GM19324 (cell line): Measurements from ENCODE around the gene PREX1.
"Not testable (repeated sequence)": the region's sequence is repeated elsewhere in the genome, so short reads cannot be mapped to it uniquely, and the experiment has no call there.

Experiments used
- ATAC-seq: cut with Tn5 transposase; IDR thresholded peaks from one replicate; pipeline ENCODE4 v1.9.1; 2021; ENCODE audit warnings: mild to moderate bottlenecking, moderate library complexity; ENCODE audit not compliant: unreplicated experiment, low FRiP score

Gene PREX1

DNA sequence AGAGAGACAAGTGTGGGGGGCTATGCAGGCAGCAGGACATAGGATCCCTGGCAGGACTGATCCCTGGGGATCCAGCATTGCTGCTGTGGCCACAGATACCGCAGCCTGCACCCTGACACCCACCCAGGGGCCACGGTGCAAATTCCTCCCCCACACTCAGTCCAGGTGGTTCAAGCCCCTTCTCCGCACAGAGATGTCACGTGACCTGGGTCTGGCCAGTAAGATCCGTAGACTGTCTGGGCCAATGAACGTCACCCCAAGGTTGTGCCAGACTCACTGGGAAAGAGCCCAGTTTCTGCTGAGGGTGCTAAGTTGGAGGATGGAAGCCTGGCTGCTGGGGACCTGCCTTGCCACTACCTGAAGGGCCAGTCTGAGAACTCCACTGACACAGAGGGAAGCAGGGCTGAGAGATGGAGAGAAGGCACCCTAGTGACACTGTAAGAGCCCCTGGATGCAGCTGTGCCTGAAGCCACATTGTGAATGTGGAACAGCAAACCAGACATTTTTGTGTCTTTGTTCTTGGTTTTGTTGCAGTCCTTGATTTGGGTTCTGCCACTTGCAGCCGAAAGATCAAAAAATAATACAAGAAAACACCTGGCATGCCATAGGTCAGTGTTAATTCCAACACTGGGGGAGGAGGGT is 228.6 kb downstream of the PREX1 start:
- no peak for ATAC-seq

GRCh38 chr20:48598303-48598941 is 229.4 kb downstream of the PREX1 start:
- not testable (repeated sequence) for ATAC-seq

DNA sequence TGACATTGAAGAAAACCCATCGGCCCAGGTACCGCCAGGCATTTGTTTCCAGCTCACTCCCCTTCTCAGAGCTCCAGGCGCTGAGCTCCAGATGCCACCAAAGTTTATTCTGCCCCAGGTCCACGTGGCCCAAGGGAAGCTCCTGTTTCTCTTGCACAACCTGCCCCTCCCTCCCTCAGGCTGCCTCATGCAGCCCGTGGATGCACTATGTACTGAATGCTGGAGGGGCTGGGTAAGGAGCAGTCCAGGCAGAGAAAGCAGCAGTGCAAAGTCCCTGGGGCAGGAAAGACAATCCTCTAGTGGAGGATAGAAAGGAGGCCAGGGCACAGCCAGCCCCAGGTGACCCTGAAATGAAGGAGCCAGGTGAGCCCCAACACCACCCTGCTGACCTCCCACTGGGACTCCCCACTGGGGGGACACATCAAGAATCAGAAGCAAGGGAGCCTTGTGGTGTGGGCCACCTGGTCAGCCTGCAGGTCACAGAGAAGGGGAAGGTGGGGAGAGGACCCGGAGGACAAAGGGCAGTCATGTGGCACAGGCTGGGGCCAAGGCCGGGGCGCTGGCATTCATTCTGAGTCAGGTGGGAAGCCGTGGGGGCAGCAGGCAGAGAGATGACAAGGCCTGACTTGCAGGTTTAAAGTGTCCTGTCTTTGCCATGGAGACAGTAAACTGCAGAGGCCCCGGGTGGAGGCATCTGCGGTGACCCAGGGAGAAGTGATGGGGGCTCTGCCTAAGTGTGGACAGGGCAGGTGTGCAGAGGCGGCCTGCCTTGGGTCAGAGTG is 230.1 kb downstream of the PREX1 start:
- ATAC-seq, result no peak

DNA sequence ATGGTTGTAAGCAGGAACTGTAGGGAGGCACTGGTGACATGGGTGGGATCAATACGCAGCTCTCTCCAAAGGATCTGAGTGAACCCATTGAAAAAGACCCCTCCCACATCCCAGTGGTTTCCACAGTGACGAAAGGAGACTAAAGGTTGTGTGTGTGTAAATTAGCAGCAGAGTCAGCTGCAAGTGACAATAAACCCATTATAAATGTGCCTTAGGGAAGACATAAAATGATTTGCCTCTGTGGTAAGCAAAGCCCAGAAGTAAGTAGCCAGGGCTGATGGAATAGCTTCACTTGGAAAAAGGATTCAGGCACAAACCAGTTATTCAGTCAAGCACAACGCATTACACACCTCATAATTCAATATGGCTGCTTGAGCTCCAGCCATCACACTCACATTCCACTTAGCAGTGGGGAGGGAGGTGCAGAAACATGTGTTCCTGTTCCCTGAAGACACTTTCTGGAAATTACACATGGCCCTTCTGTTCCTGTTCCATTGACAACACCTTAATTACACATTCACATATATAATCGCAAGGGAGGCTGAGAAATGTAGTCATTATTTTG is 231.4 kb downstream of the PREX1 start:
- ATAC-seq, result no peak

- no peak for ATAC-seq
Observed at GRCh38 chr20:48595495-48596333, 232.1 kb downstream of the PREX1 start.

DNA sequence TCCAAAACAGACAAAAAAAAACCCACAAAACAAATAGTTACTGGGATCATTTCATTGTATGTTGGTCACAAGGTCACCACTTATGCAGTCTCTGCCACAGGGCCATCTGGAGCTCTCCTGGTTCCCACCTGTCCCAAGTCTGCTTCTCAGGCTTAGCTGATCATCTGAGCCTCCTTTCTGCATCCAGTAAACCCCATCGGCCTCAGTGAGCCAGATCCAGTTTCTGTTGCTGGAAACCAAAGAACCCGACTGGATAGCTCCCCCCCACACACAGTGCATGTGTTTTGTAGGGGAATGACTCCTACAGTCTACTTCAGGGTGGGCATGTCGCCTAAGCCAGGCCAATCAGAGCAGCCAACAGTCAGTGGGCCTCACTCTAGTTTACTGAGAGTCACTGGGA is 233.3 kb downstream of the PREX1 start:
- ATAC-seq, result no peak

GRCh38 chr20:48592107-48592940 is 235.5 kb downstream of the PREX1 start:
- no peak for ATAC-seq

GRCh38 chr20:48586730-48587129 is 241.1 kb downstream of the PREX1 start:
- ATAC-seq, result no peak

GRCh38 chr20:48585061-48585870 is 242.5 kb downstream of the PREX1 start:
- no peak for ATAC-seq

- ATAC-seq, result no peak
Observed at GRCh38 chr20:48584391-48585060, 243.3 kb downstream of the PREX1 start.

DNA sequence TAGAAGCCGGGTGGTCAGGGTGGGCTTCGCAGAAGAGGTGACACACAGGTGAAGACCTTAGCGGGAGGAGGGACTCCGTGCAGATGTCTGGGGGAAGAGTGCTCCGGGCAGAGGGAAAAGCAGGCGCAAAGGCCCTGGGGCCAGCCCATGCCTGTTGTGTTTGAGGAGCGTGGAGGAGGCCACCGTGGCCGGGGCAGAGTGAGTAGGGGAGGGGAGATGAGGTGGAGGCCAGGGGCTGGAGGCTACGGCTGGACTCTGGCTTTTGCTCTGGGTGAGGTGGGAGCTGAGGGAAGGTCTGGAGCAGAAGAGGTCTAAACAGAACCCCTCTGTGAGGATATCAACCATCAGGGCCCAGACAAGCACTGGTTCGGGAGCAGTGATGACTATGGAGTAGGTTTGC is 244.0 kb downstream of the PREX1 start:
- no peak for ATAC-seq

- ATAC-seq, result no peak
Observed at GRCh38 chr20:48583171-48583570, 244.6 kb downstream of the PREX1 start.

GRCh38 chr20:48582673-48582985 is 245.2 kb downstream of the PREX1 start:
- no peak for ATAC-seq

- ATAC-seq, result no peak
Observed at GRCh38 chr20:48581167-48581566, 246.6 kb downstream of the PREX1 start.

DNA sequence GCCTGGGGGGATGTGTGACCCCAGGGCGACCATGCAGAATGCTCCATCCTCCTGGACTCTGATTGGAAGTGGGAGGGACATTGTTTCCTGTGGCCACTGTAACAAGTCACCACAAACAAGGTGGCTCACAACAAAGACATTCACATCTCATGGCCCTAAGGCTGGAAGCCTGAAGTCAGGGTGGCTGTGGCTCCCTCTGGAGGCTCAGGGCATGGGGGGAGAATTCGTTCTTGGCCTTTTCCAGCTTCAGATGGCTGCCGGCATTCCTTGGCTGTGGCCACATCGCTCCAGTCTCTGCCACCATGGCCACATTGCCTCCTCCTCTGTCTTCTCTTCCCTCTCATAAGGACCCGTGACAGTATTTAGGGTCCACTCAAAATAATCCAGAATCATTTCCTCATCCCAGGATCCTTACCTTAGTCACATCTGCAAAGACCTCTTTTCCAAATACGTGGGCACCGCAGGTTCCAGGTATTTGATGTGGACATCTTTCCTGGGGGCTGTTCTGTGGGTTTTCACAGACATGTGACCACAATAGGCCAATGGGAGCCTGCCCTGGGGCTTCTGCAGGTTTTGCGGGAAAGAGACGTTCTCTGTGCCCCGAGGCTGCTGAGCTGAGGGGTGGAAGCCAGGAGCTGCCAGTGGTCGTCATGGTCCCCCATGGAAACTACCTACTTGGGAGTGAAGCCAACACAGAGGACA is 249.3 kb downstream of the PREX1 start:
- ATAC-seq, result no peak

DNA sequence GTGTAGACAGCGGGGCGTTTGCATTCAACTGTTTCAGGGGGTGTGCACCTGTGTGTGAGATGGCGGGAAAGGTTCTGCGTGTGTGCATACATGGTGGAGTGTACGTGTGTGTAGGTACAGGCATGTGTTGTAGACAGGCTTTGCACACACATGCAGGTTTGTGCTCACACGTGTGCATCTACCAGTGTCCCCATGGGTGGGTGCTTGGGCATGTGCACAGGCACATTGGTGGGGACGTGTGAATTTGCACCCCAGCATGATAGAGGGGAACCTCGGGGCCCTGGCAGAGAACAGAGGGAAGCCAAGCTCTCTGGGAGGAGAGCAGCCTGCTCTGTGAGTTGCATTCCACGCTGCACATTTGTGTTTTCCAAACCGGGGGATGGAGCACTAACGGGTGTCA is 250.2 kb downstream of the PREX1 start:
- no peak for ATAC-seq

DNA sequence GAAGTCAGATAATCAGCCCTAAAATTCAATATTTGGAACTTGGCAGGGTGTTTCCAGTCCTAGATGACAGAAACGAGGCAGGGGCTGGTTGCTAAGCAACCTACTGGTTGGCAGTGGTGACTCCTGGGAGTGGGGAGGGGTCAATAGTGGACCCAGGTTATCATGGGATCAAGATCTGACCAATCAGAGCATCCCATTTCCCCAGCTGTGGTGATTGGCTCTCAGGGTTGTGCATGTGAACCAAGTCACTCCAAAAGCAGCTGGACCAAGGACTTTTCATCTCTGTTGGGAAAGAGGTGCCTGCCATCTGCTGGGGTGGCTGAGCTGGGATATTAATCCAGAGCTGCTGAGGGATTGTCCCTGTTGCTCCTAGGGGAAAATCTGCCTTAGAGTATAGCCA is 253.4 kb downstream of the PREX1 start:
- no peak for ATAC-seq
